Colonic mucosa (tissue), 4 donors: ENCODE data around the gene ZNF407. TPM values are rescaled to one million over a fixed set of nuclear protein-coding genes. Genes with fewer than 3 reads are reported as not detected.

ENCODE experiments used
- DNase-seq: peaks from one replicate; pipeline ENCODE4 v3.0.0-alpha.2; 2020
- H3K27ac ChIP-seq: fragments of 200-600 bp; one replicate; pipeline ENCODE4 v1.8.0; 2021
- H3K27me3 ChIP-seq: fragments of 200-600 bp; one replicate; pipeline ENCODE4 v1.8.0; 2021
- H3K36me3 ChIP-seq: fragments of 200-600 bp; one replicate; pipeline ENCODE4 v1.8.0; 2021
- H3K4me1 ChIP-seq: fragments of 200-600 bp; one replicate; pipeline ENCODE4 v1.8.0; 2021; ENCODE audit warnings: mild to moderate bottlenecking
- H3K4me3 ChIP-seq: fragments of 200-600 bp; one replicate; pipeline ENCODE4 v1.8.0; 2021
- H3K9ac ChIP-seq, 2 donors: one replicate each; pipeline ENCODE4 v1.7.0; 2013; ENCODE audit warnings: control low read depth in 2 of 2, low read depth in 2 of 2, low read length in 2 of 2
- H3K9me3 ChIP-seq: fragments of 200-600 bp; one replicate; pipeline ENCODE4 v1.8.0; 2021
- CTCF ChIP-seq: fragments of 200-600 bp; IDR thresholded peaks from one replicate; pipeline ENCODE4 v1.8.0; 2022; ENCODE audit warnings: antibody characterized with exemption, mild to moderate bottlenecking
- intact Hi-C: fragments of 100-400 bp; cut with DNase I; formaldehyde crosslinking; loops from one replicate; pipeline ENCODE4 v1.14.1; 2022
- total RNA-seq, 2 donors: library from RNA; stranded (reverse); fragmentation: NEBNext Ultra II Directional in 1 of 2; extraction: Animal tissue kit (Norgen Biotek cat#: 25700) in 1 of 2; gene quantifications; one replicate each; pipeline ENCODE4 v1.2.1, GENCODE V29; 2021
- donor health status: healthy.
- donor health status: DM: no; HTN: no; CAD: no.
- donor health status: DM: no; HTN: no; CAD: no.

Gene ZNF407
- total RNA-seq, 2 donors from 2014 or later, result 8.1 to 13.1 TPM

DNA sequence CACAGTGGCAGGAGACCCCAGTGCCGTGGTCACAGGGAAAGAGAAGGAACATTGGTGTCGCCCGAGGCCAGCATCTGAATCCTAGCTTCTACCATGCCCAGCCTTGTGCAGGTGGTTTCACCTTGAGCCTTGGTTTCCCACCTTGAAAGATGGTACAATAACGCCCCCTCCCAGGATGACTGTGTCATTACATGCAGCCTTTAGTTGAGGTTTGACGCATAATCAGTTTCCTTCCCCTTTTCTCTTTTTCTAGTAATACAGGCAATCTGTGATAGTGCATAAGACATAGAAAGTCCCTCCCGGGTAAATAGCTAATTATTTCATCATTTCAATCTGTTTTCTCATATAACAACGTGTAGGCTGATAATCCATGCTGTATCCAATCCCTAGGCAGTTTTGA, 29.8 kb upstream of the ZNF407 start:
- Histone ChIP-seq H3K9ac (no peak overlapping the region), H3K27ac (no peak overlapping the region), H3K4me3 (no peak overlapping the region), H3K4me1 (no peaks in the 10 kb centered on the region), H3K9me3 (no peaks in the 10 kb centered on the region), H3K36me3 (no peaks in the 10 kb centered on the region), H3K27me3 (no peaks in the 10 kb centered on the region)
- no peak for DNase-seq
- intact Hi-C loops, result no loop called here
- TF ChIP-seq CTCF, result no peak

DNA sequence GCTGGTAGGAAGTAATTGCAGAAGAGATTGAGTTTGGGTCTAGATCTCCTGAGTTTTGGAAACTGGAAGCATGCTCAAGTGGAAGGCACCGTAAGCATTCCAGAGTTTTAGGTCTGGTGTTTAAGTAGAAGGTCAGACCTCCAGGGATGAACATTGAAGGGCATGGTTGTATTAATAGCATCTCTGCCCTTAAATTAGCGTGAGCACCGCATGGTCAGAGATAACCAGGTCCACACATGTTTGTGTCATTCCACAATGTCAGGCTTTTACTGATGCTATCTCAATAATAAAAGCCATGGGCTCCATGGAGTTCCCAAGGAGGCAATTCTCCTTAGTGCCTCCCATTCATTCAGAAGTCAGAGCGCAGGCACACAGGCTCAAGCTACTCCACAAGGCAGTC, 28.3 kb upstream of the ZNF407 start:
- Histone ChIP-seq H3K4me3 (no peak overlapping the region), H3K36me3 (no peaks in the 10 kb centered on the region), H3K27ac (no peak overlapping the region), H3K9ac (no peak overlapping the region), H3K4me1 (no peaks in the 10 kb centered on the region), H3K27me3 (no peaks in the 10 kb centered on the region), H3K9me3 (no peaks in the 10 kb centered on the region)
- DNase-seq, result no peak
- no peak for TF ChIP-seq CTCF
- intact Hi-C loops, result no loop called here

GRCh38 chr18:74570266-74570665, 27.4 kb upstream of the ZNF407 start:
- Histone ChIP-seq H3K27ac (no peak overlapping the region), H3K4me1 (no peaks in the 10 kb centered on the region), H3K9ac (no peak overlapping the region), H3K36me3 (no peaks in the 10 kb centered on the region), H3K27me3 (no peaks in the 10 kb centered on the region), H3K4me3 (no peak overlapping the region), H3K9me3 (no peaks in the 10 kb centered on the region)
- DNase-seq, result no peak
- no peak for TF ChIP-seq CTCF
- intact Hi-C loops, result no loop called here

DNA sequence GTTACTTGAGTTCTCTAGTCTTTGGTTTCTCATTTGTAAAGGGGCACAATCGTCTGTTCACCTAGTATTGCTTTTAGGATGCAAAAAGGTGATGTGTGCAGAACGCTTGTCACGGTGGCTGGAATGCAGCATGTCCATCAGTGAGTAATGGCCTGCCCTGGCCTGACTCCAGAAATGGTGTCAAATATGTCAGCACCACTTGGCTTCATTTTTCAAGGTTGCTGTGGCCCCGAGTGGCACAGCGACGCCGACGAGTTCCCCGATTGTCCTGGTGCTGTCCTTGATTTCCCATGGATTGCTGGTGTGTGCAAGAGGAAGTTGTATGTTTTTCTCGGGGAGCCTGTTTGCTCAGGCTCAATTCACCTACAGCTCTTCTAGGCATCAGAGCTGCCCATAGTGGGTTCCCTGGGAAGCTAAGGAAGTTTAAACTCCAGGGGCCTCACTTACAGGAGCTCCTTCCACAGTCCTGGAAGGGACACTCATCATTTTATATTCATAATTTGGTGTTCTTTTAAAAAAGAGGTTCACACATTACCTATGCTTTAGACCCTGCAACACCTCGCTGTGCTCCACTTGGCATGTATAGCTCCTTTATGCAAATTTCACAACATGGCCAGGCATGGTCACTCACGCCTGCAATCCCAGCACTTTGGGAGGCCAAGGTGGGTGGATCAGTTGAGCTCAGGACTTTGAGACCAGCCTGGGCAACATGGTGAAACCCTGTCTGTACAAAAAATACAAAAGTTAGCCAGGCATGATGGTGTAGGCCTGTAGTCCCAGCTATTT, 25.6 kb upstream of the ZNF407 start:
- Histone ChIP-seq H3K9me3 (no peaks in the 10 kb centered on the region), H3K4me3 (no peak overlapping the region), H3K27me3 (no peaks in the 10 kb centered on the region), H3K27ac (no peak overlapping the region), H3K9ac (no peak overlapping the region), H3K4me1 (no peaks in the 10 kb centered on the region), H3K36me3 (no peaks in the 10 kb centered on the region)
- DNase-seq, result no peak
- intact Hi-C loops, result no loop called here
- TF ChIP-seq CTCF, result no peak

- intact Hi-C loops, result no loop called here
- no peaks in the 10 kb centered on the region for H3K4me1 ChIP-seq
- no peaks in the 10 kb centered on the region for H3K27me3 ChIP-seq
- DNase-seq, result no peak
- H3K9me3 ChIP-seq, result no peaks in the 10 kb centered on the region
- H3K4me3 ChIP-seq, result no peak overlapping the region
- no peaks in the 10 kb centered on the region for H3K36me3 ChIP-seq
- no peak overlapping the region for H3K9ac ChIP-seq
- no peak overlapping the region for H3K27ac ChIP-seq
- TF ChIP-seq CTCF, result no peak
These were observed 24.6 kb upstream of the ZNF407 start for GRCh38 chr18:74573053-74573452.
